CD14-positive monocyte (primary cell): ENCODE results near the gene STKLD1. TPM values are rescaled to one million over a fixed set of nuclear protein-coding genes. Genes with fewer than 3 reads are reported as not detected.

Experiments used
- DNase-seq, 3 donors: peaks; one replicate each; pipeline ENCODE4 v3.0.0-alpha.2; 2011 to 2022
- H2AFZ ChIP-seq: 2 replicates; pipeline ENCODE4 v1.6.0; 2012; ENCODE audit warnings: mild to moderate bottlenecking, low read depth, low read length, inconsistent platforms; ENCODE audit not compliant: insufficient read depth, poor library complexity, severe bottlenecking
- H3K27ac ChIP-seq, 2 donors: 1 replicate in 1 of 2; 2 replicates in 1 of 2; pipeline ENCODE4 v1.5.1; 2012 to 2013; ENCODE audit warnings: low read length in 2 of 2, control low read depth in 1 of 2, inconsistent platforms in 1 of 2, low read depth in 1 of 2, mild to moderate bottlenecking in 1 of 2
- H3K27me3 ChIP-seq, 2 donors: one replicate each; pipeline versions ENCODE4 v1.6.0 to v1.6.1; 2011 to 2013; ENCODE audit warnings: low read length in 2 of 2; ENCODE audit not compliant: control insufficient read depth in 2 of 2, insufficient read depth in 2 of 2
- H3K36me3 ChIP-seq, 2 donors: replicated peaks in 1 of 2; 1 replicate in 1 of 2; 2 replicates in 1 of 2; pipeline versions ENCODE4 v1.5.1 to v1.6.1; 2012 to 2013; ENCODE audit warnings: low read length in 2 of 2, control low read depth in 1 of 2, inconsistent platforms in 1 of 2, mild to moderate bottlenecking in 1 of 2; ENCODE audit not compliant: insufficient read depth in 2 of 2, control insufficient read depth in 1 of 2
- H3K4me1 ChIP-seq, 2 donors: 1 replicate in 1 of 2; 2 replicates in 1 of 2; pipeline versions ENCODE4 v1.5.1 to v1.6.1; 2012 to 2013; ENCODE audit warnings: low read length in 2 of 2, control low read depth in 1 of 2, inconsistent platforms in 1 of 2, mild to moderate bottlenecking in 1 of 2, moderate library complexity in 1 of 2; ENCODE audit not compliant: insufficient read depth in 2 of 2, control insufficient read depth in 1 of 2
- H3K4me2 ChIP-seq: replicated peaks from 2 replicates; pipeline ENCODE3; 2012; ENCODE audit warnings: low read length, moderate library complexity, mild to moderate bottlenecking; ENCODE audit not compliant: poor library complexity, severe bottlenecking; ENCODE audit errors: extremely low read depth
- H3K4me3 ChIP-seq, 3 experiments: fragments of 200-600 bp in 1 of 3; sonication (generic) in 1 of 3; replicated peaks in 1 of 3; 1 replicate in 2 of 3; 2 replicates in 1 of 3; pipeline ENCODE4 v1.5.1; 2011 to 2013; ENCODE audit warnings: low read length in 3 of 3, mild to moderate bottlenecking in 3 of 3, control low read depth in 2 of 3, low read depth in 2 of 3, inconsistent platforms in 1 of 3, moderate library complexity in 1 of 3
- H3K79me2 ChIP-seq: 2 replicates; pipeline ENCODE4 v1.6.0; 2012; ENCODE audit warnings: mild to moderate bottlenecking, control low read depth, inconsistent platforms, low read length, moderate library complexity; ENCODE audit not compliant: insufficient read depth
- H3K9ac ChIP-seq: 2 replicates; pipeline ENCODE4 v1.6.0; 2017; ENCODE audit warnings: low read length, mild to moderate bottlenecking; ENCODE audit not compliant: insufficient read depth, poor library complexity, severe bottlenecking
- H3K9me3 ChIP-seq, 2 donors: replicated peaks in 1 of 2; 1 replicate in 1 of 2; 2 replicates in 1 of 2; pipeline versions ENCODE4 v1.5.1 to v1.6.1; 2012 to 2013; ENCODE audit warnings: low read length in 2 of 2, control low read depth in 1 of 2; ENCODE audit not compliant: control insufficient read depth in 1 of 2, insufficient read depth in 1 of 2
- H4K20me1 ChIP-seq: 2 replicates; pipeline ENCODE4 v1.6.0; 2012; ENCODE audit warnings: mild to moderate bottlenecking, low read length, control low read depth, moderate library complexity; ENCODE audit not compliant: insufficient read depth
- H3K27ac Mint-ChIP-seq, 7 donors: one replicate each; pipeline ENCODE4 v1.8.0; 2020; ENCODE audit warnings: mild to moderate bottlenecking in 7 of 7, mixed read lengths in 7 of 7, moderate library complexity in 6 of 7, inconsistent platforms in 2 of 7
- H3K27me3 Mint-ChIP-seq, 3 donors: one replicate each; pipeline ENCODE4 v1.8.0; 2021 to 2022; ENCODE audit warnings: low read depth in 3 of 3, mild to moderate bottlenecking in 3 of 3, mixed read lengths in 3 of 3, moderate library complexity in 3 of 3, inconsistent platforms in 1 of 3
- H3K36me3 Mint-ChIP-seq, 2 donors: one replicate each; pipeline ENCODE4 v1.8.0; 2020; ENCODE audit warnings: mixed read lengths in 2 of 2, inconsistent platforms in 1 of 2, mild to moderate bottlenecking in 1 of 2
- H3K4me1 Mint-ChIP-seq: one replicate; pipeline ENCODE4 v1.8.0; 2020; ENCODE audit warnings: mild to moderate bottlenecking, mixed read lengths
- H3K4me3 Mint-ChIP-seq, 2 donors: one replicate each; pipeline ENCODE4 v1.8.0; 2020; ENCODE audit warnings: mild to moderate bottlenecking in 2 of 2, mixed read lengths in 2 of 2, moderate library complexity in 1 of 2
- H3K9me3 Mint-ChIP-seq, 7 donors: one replicate each; pipeline ENCODE4 v1.8.0; 2020 to 2022; ENCODE audit warnings: mixed read lengths in 7 of 7, mild to moderate bottlenecking in 6 of 7, moderate library complexity in 6 of 7, inconsistent platforms in 2 of 7
- WGBS: methylation state at CpG from one replicate; pipeline ENCODE4 v1.1.5; 2013; ENCODE audit warnings: missing lambda C conversion rate; ENCODE audit not compliant: insufficient coverage; 5-methylcytosine and 5-hydroxymethylcytosine counted together
- intact Hi-C, 2 donors: fragments of 100-400 bp; cut with micrococcal nuclease; formaldehyde crosslinking; loops; one replicate each; pipeline versions ENCODE4 v1.15.0 to v1.15.1; 2023
- polyA plus RNA-seq, 3 donors: library from polyadenylated mRNA; depleted of rRNA in 1 of 3; unstranded in 2 of 3; stranded (reverse) in 1 of 3; fragments of 300-500 nt in 2 of 3; fragments of >200 nt in 1 of 3; fragmentation: Illumina TruSeq in 2 of 3; gene quantifications; 1 replicate in 2 of 3; 2 replicates in 1 of 3; pipeline ENCODE4 v1.2.3, GENCODE V29; 2012 to 2021
- TF ChIP-seq, protein P1 (sequence below): fragments of 200-600 bp; IDR thresholded peaks from one replicate; pipeline ENCODE4 v1.8.0; 2022; ENCODE audit warnings: antibody characterized with exemption, mild to moderate bottlenecking

STKLD1 gene
- polyA plus RNA-seq, 3 donors = 0.27 TPM; not detected in 2

DNA sequence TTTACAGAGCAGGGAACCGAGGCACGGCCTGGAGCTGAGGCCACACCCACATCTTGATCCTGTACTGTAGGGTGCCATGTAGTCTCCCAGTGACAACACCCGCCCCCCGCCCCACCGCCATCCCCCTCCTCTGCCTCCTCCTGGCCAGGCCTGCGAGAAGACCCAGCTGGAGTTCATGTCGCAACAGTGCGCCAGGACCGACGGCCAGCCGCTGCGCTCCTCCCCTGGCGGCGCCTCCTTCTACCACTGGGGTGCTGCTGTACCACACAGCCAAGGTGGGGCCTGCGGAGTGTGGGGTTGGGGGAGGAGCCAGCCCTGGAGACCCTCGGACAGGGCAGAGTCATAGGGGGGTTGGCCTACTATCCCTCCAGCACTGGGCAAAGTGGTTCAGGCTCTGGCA lies 60.5 kb downstream of the STKLD1 start:
- no peaks in the 10 kb centered on the region for H4K20me1 ChIP-seq
- peaks cover 0 to 2% (median 0%) of the 10 kb centered on the region in 7 donors for H3K9me3 Mint-ChIP-seq
- no peaks in the 10 kb centered on the region for H3K9me3 ChIP-seq
- no peaks in the 10 kb centered on the region for H3K4me1 Mint-ChIP-seq
- no peaks in the 10 kb centered on the region for H3K4me1 ChIP-seq
- H3K27ac Mint-ChIP-seq = no peak overlapping the region
- TF ChIP-seq, protein P1, sequence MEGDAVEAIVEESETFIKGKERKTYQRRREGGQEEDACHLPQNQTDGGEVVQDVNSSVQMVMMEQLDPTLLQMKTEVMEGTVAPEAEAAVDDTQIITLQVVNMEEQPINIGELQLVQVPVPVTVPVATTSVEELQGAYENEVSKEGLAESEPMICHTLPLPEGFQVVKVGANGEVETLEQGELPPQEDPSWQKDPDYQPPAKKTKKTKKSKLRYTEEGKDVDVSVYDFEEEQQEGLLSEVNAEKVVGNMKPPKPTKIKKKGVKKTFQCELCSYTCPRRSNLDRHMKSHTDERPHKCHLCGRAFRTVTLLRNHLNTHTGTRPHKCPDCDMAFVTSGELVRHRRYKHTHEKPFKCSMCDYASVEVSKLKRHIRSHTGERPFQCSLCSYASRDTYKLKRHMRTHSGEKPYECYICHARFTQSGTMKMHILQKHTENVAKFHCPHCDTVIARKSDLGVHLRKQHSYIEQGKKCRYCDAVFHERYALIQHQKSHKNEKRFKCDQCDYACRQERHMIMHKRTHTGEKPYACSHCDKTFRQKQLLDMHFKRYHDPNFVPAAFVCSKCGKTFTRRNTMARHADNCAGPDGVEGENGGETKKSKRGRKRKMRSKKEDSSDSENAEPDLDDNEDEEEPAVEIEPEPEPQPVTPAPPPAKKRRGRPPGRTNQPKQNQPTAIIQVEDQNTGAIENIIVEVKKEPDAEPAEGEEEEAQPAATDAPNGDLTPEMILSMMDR = no peak
- no peaks in the 10 kb centered on the region for H3K27me3 ChIP-seq
- H3K27ac ChIP-seq = no peak overlapping the region
- no peaks in the 10 kb centered on the region for H3K36me3 ChIP-seq
- 100% methylated on average over 3 of the region's 16 CpGs for WGBS
- H3K4me3 ChIP-seq = no peak overlapping the region
- H3K36me3 Mint-ChIP-seq = no peaks in the 10 kb centered on the region
- H3K4me3 Mint-ChIP-seq = no peak overlapping the region
- no peak overlapping the region for H3K9ac ChIP-seq
- H3K4me2 ChIP-seq = no peak overlapping the region
- no peak overlapping the region for H2AFZ ChIP-seq
- intact Hi-C loops = no loop called here
- no peak for DNase-seq
- H3K27me3 Mint-ChIP-seq = peaks cover 0 to 9% (median 3%) of the 10 kb centered on the region in 3 donors
- no peaks in the 10 kb centered on the region for H3K79me2 ChIP-seq

- H3K36me3 ChIP-seq = no peaks in the 10 kb centered on the region
- intact Hi-C loops = no loop called here
These were observed 61.8 kb downstream of the STKLD1 start for GRCh38 chr9:133437753-133438531.

More at GRCh38 chr9:133437753-133438531, 61.8 kb downstream of the STKLD1 start:
- Histone ChIP-seq H3K9me3 (no peaks in the 10 kb centered on the region), H3K27ac (no peak overlapping the region), H3K4me1 (no peaks in the 10 kb centered on the region), H3K9ac (no peak overlapping the region), H3K4me3 (no peak overlapping the region), H3K79me2 (no peaks in the 10 kb centered on the region), H3K27me3 (no peaks in the 10 kb centered on the region), H2AFZ (no peak overlapping the region), H4K20me1 (no peaks in the 10 kb centered on the region), H3K4me2 (no peak overlapping the region)
- no peak for DNase-seq
- H3K27me3 Mint-ChIP-seq = peaks cover 0 to 9% (median 3%) of the 10 kb centered on the region in 3 donors
- TF ChIP-seq, protein P1 = no peak
- no peaks in the 10 kb centered on the region for H3K36me3 Mint-ChIP-seq
- no peak overlapping the region for H3K4me3 Mint-ChIP-seq
- H3K27ac Mint-ChIP-seq = no peak overlapping the region
- H3K4me1 Mint-ChIP-seq = no peaks in the 10 kb centered on the region
- H3K9me3 Mint-ChIP-seq = peaks cover 0 to 2% (median 0%) of the 10 kb centered on the region in 7 donors
- WGBS = 96% methylated on average over 19 of the region's 20 CpGs
